DND-41 (cell line): ENCODE results near the gene CTAGE4.

ENCODE experiments used
- ATAC-seq: fragments of 200-7000 bp; cut with Tn5 transposase; 3 replicates; pipeline ENCODE4 v1.9.1; 2021; ENCODE audit warnings: low read depth; ENCODE audit not compliant: insufficient read depth
- DNase-seq: peaks from one replicate; pipeline ENCODE4 v3.0.0-alpha.2; 2020
- H2AFZ ChIP-seq: 2 replicates; pipeline ENCODE4 v1.6.0; 2012; ENCODE audit warnings: low read depth, low read length
- H3K27ac ChIP-seq: 2 replicates; pipeline ENCODE4 v1.5.1; 2012; ENCODE audit warnings: low read length, inconsistent platforms
- H3K27me3 ChIP-seq: fragments of 200-600 bp; sonication (generic); 2 replicates; pipeline ENCODE4 v1.6.0; 2012; ENCODE audit warnings: low read length, mild to moderate bottlenecking, inconsistent platforms; ENCODE audit not compliant: insufficient read depth, poor library complexity
- H3K36me3 ChIP-seq: 2 replicates; pipeline ENCODE4 v1.5.1; 2012; ENCODE audit warnings: low read length, inconsistent platforms; ENCODE audit not compliant: insufficient read depth
- H3K4me1 ChIP-seq: 2 replicates; pipeline ENCODE4 v1.5.1; 2012; ENCODE audit warnings: mild to moderate bottlenecking, low read length; ENCODE audit not compliant: insufficient read depth
- H3K4me2 ChIP-seq: 2 replicates; pipeline ENCODE4 v1.6.0; 2012; ENCODE audit warnings: mild to moderate bottlenecking, moderate library complexity, low read length, inconsistent platforms; ENCODE audit not compliant: insufficient read depth
- H3K4me3 ChIP-seq, 2 experiments: fragments of 200-600 bp in 1 of 2; shearing (Covaris generic) in 1 of 2; 2 replicates each; pipeline ENCODE4 v1.5.1; 2012 to 2016; ENCODE audit warnings: inconsistent platforms in 2 of 2, low read length in 2 of 2, mild to moderate bottlenecking in 2 of 2, low read depth in 1 of 2, moderate library complexity in 1 of 2
- H3K79me2 ChIP-seq: 2 replicates; pipeline ENCODE4 v1.6.0; 2012; ENCODE audit warnings: low read length, inconsistent platforms; ENCODE audit not compliant: insufficient read depth
- H3K9ac ChIP-seq: 2 replicates; pipeline ENCODE4 v1.6.0; 2012; ENCODE audit warnings: low read depth, mild to moderate bottlenecking, inconsistent platforms, low read length, moderate library complexity
- H3K9me3 ChIP-seq: 2 replicates; pipeline ENCODE4 v1.5.1; 2012; ENCODE audit warnings: low read length, moderate library complexity, mild to moderate bottlenecking, inconsistent platforms; ENCODE audit not compliant: insufficient read depth, severe bottlenecking
- H4K20me1 ChIP-seq: 2 replicates; pipeline ENCODE4 v1.6.0; 2012; ENCODE audit warnings: low read length; ENCODE audit not compliant: insufficient read depth
- EZH2 ChIP-seq: IDR thresholded peaks from 3 replicates; pipeline ENCODE4 v1.6.1; 2012; ENCODE audit warnings: borderline replicate concordance, low read depth, mild to moderate bottlenecking, moderate library complexity, low read length, inconsistent platforms; ENCODE audit not compliant: severe bottlenecking
- TF ChIP-seq, protein P1 (sequence below): IDR thresholded peaks from 2 replicates; pipeline ENCODE4 v1.5.1; 2012; ENCODE audit warnings: borderline replicate concordance, low read length, moderate library complexity, mild to moderate bottlenecking; ENCODE audit not compliant: poor library complexity, severe bottlenecking; ENCODE audit errors: extremely low read depth

CTAGE4 gene

DNA sequence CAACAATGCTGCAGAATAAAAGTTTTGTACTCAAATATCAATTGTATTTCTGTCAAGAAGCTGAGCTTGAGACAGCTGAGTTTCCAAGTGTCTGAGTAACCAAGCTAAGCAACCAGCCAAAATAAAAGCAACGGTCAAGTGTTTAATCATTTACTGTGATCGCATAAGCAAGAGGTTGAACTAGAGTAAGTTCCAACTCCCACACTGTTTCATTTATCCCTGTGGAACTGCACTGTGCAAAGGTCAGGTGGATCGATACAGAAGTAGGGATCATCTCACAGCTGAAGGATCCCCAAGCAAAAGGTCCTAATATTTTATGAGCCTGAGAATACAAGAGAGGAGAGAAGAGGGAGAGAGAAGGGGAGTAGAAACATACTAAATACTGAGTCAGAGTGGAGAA is 38.8 kb upstream of the CTAGE4 start:
- no peaks in the 10 kb centered on the region for H3K27me3 ChIP-seq
- H3K4me3 ChIP-seq: no peak overlapping the region
- ATAC-seq (no peak), DNase-seq (no peak)
- TF ChIP-seq, protein P1, sequence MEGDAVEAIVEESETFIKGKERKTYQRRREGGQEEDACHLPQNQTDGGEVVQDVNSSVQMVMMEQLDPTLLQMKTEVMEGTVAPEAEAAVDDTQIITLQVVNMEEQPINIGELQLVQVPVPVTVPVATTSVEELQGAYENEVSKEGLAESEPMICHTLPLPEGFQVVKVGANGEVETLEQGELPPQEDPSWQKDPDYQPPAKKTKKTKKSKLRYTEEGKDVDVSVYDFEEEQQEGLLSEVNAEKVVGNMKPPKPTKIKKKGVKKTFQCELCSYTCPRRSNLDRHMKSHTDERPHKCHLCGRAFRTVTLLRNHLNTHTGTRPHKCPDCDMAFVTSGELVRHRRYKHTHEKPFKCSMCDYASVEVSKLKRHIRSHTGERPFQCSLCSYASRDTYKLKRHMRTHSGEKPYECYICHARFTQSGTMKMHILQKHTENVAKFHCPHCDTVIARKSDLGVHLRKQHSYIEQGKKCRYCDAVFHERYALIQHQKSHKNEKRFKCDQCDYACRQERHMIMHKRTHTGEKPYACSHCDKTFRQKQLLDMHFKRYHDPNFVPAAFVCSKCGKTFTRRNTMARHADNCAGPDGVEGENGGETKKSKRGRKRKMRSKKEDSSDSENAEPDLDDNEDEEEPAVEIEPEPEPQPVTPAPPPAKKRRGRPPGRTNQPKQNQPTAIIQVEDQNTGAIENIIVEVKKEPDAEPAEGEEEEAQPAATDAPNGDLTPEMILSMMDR: no peak
- TF ChIP-seq EZH2: no peak
- H3K4me2 ChIP-seq: no peak overlapping the region
- H3K36me3 ChIP-seq: no peaks in the 10 kb centered on the region
- no peaks in the 10 kb centered on the region for H3K4me1 ChIP-seq
- no peak overlapping the region for H2AFZ ChIP-seq
- no peak overlapping the region for H3K9ac ChIP-seq
- no peak overlapping the region for H3K27ac ChIP-seq
- no peaks in the 10 kb centered on the region for H3K79me2 ChIP-seq
- H3K9me3 ChIP-seq: peaks cover 11% of the 10 kb centered on the region
- H4K20me1 ChIP-seq: no peaks in the 10 kb centered on the region

DNA sequence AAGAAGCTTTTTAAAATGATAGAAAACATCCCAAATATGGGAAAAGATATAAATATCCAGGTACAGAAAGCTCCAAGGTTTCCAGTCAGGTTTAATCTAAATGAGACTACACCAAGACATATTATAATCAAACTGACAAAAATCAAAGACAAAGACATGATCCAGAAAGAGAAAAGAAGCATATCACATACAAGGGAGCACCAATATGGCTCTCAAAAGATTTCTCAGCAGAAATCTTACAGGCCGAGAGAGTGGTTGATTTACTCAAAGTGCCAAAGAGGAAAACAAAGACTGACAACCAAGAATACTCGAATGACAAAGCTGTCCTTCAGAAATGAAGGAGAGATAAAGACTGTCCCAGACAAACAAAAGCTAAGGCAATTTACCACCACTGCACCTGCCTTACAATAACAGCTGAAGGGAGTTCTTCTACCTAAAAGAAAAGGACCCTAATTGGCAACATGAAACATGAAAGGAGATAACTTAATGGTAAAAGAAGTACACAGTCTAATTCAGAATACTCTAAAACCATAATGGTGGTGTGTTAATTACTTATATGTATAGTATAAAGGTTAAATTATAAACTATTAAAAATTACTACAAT is 34.9 kb upstream of the CTAGE4 start:
- no peaks in the 10 kb centered on the region for H4K20me1 ChIP-seq
- no peaks in the 10 kb centered on the region for H3K36me3 ChIP-seq
- H3K27me3 ChIP-seq: no peaks in the 10 kb centered on the region
- no peaks in the 10 kb centered on the region for H3K79me2 ChIP-seq
- DNase-seq (no peak), ATAC-seq (no peak)
- TF ChIP-seq EZH2: no peak
- TF ChIP-seq, protein P1: no peak
- H3K9ac ChIP-seq: no peak overlapping the region
- H3K4me2 ChIP-seq: no peak overlapping the region
- no peaks in the 10 kb centered on the region for H3K4me1 ChIP-seq
- no peak overlapping the region for H2AFZ ChIP-seq
- H3K9me3 ChIP-seq: peaks cover 11% of the 10 kb centered on the region
- H3K27ac ChIP-seq: no peak overlapping the region
- no peak overlapping the region for H3K4me3 ChIP-seq

DNA sequence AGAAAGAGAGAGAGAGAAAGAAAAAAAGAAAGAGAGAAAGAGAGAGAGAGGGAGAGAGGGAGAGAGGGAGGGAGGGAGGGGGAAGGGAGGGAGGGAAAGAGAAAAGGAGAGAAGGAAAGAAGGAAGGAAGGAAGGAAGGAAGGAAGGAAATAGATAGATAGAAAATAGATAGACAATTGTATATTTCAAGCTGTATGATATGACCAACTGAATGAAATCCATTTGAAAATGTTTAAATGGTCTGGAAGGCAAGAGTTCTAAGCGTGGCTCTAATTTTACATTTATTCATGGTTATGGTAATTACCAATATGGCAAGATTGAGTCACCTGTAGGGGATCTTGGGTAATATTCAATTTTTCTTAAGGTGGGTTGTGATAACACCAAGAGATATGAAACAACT is 24.4 kb upstream of the CTAGE4 start:
- H2AFZ ChIP-seq: no peak overlapping the region
- no peak for ATAC-seq

More for the DNA sequence above, 24.4 kb upstream of the CTAGE4 start:
- Histone ChIP-seq H3K4me2 (no peak overlapping the region), H3K9me3 (no peaks in the 10 kb centered on the region), H3K36me3 (no peaks in the 10 kb centered on the region), H3K27me3 (no peaks in the 10 kb centered on the region), H4K20me1 (no peaks in the 10 kb centered on the region), H3K4me1 (no peaks in the 10 kb centered on the region), H3K9ac (no peak overlapping the region), H3K79me2 (no peaks in the 10 kb centered on the region), H3K4me3 (no peak overlapping the region), H3K27ac (no peak overlapping the region)
- no peak for TF ChIP-seq EZH2
- TF ChIP-seq, protein P1: no peak
- no peak for DNase-seq
